AG09309 (cell line): Measurements from ENCODE around the gene G3BP2.
"Not testable (repeated sequence)": the region's sequence is repeated elsewhere in the genome, so short reads cannot be mapped to it uniquely, and the experiment has no call there.

Experiments
- DNase-seq: peaks from one replicate; pipeline ENCODE4 v3.0.0-alpha.2; 2010; ENCODE audit warnings: low read depth
- H3K4me3 ChIP-seq: 2 replicates; pipeline ENCODE4 v1.5.1; 2011; ENCODE audit warnings: mild to moderate bottlenecking, low read depth, low read length, moderate library complexity; ENCODE audit not compliant: control insufficient read depth
- TF ChIP-seq, protein P1 (sequence below): IDR thresholded peaks from 2 replicates; pipeline ENCODE4 v1.5.1; 2011; ENCODE audit warnings: mild to moderate bottlenecking, low read depth, low read length, inconsistent platforms; ENCODE audit not compliant: insufficient read depth, control insufficient read depth; ENCODE audit errors: missing control alignments

G3BP2 gene

DNA sequence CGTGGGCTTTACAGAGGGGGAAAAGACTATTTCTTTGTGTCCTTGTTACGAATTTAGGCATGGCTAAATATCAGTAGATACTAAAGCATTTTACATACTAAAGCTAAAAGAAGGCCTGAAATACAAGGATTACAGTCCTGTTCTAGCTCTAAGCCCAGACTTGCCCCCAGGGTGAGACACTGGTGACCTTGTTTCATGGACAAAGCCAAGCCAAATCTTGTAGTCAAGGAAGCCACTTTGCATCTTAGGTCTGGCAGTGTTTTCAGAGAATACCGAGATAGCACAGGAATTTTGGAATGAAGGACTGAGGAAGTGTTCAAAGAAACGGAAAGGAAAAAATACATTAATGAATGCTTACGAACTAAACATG is 733 bp upstream of the G3BP2 start:
- TF ChIP-seq, protein P1, sequence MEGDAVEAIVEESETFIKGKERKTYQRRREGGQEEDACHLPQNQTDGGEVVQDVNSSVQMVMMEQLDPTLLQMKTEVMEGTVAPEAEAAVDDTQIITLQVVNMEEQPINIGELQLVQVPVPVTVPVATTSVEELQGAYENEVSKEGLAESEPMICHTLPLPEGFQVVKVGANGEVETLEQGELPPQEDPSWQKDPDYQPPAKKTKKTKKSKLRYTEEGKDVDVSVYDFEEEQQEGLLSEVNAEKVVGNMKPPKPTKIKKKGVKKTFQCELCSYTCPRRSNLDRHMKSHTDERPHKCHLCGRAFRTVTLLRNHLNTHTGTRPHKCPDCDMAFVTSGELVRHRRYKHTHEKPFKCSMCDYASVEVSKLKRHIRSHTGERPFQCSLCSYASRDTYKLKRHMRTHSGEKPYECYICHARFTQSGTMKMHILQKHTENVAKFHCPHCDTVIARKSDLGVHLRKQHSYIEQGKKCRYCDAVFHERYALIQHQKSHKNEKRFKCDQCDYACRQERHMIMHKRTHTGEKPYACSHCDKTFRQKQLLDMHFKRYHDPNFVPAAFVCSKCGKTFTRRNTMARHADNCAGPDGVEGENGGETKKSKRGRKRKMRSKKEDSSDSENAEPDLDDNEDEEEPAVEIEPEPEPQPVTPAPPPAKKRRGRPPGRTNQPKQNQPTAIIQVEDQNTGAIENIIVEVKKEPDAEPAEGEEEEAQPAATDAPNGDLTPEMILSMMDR: no peak
- peak overlapping the region; percentile 86 for H3K4me3 ChIP-seq
- no peak for DNase-seq

- TF ChIP-seq, protein P1: no peak
- DNase-seq: no peak
- peak overlapping the region; percentile 86 for H3K4me3 ChIP-seq
Observed at GRCh38 chr4:75672461-75673026, 667 bp downstream of the G3BP2 start.

- peak overlapping the region; percentile 86 for H3K4me3 ChIP-seq
- no peak for DNase-seq
- TF ChIP-seq, protein P1: no peak
Observed at GRCh38 chr4:75671802-75672421, 1.3 kb downstream of the G3BP2 start.

DNA sequence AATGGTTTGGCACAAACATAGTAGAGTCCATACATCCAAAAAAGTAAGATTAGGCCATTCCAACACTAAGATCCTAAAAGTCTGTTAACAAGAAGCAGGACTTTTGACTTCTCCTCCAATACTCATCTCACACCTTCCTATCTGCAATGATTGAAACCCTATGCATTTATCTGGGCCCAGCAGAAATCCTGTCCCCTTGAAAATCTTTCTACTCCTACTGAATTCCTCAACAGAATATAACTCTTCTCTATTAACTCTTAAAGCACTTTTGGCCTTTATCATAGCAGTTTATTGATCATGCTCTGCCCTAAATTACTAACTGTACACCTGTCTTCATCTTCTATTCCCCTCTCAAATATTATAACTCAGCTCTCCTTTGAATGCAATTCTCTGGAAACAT is 4.6 kb downstream of the G3BP2 start:
- no peak overlapping the region for H3K4me3 ChIP-seq
- TF ChIP-seq, protein P1: no peak
- no peak for DNase-seq

DNA sequence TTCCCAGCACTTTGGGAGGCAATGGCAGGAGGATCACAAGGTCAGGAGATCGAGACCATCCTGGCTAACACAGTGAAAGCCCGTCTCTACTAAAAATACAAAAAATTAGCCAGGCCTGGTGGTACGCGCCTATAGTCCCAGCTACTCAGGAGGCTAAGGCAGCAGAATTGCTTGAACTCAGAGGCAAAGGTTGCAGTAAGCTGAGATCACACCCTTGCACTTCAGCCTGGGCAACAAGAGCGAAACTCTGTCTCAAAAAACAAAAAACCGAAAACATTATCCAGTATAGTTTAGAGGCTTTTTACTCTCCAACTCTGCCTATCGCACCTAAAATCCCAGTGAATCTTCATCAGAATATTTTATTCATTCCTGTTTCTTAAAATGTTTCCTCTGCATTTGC is 5.6 kb downstream of the G3BP2 start:
- not testable (repeated sequence) for DNase-seq, H3K4me3 ChIP-seq

DNA sequence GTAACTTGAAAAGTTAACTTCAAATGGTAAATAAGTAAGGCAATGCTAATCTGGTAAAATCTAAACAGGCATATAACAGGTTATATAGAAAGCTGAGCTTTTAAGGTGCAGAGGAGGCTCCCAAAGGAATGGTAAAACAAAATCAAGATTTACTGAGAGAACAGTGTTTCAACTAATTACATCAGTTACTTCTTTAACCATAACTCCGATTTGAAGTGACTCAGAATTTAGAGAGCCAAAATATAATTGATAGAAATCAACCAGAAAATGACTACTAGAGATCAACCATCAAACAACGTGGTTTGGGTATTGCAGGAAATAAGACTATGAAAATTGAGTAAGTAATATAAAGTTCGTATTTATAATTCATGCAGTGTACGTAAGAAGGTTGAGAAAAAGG is 6.9 kb downstream of the G3BP2 start:
- no peak overlapping the region for H3K4me3 ChIP-seq
- DNase-seq: no peak
- TF ChIP-seq, protein P1: no peak

DNA sequence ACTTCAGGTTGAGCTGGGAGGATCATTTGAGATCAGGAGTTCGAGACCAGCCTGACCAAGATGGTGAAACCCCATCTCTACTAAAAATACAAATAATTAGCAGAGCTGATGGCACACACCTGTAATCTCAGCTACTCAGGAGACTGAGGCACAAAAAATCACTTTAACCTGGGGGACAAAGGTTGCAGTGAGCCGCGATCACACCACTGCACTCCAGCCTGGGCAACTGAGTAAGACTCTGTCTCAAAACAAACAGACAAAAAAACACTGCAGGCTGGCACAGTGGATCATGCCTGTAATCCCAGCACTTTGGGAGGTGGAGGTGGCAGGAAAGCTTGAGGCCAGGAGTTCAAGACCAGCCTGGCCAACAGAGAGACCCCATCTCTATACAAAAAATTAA is 8.6 kb downstream of the G3BP2 start:
- H3K4me3 ChIP-seq, DNase-seq: not testable (repeated sequence)

DNA sequence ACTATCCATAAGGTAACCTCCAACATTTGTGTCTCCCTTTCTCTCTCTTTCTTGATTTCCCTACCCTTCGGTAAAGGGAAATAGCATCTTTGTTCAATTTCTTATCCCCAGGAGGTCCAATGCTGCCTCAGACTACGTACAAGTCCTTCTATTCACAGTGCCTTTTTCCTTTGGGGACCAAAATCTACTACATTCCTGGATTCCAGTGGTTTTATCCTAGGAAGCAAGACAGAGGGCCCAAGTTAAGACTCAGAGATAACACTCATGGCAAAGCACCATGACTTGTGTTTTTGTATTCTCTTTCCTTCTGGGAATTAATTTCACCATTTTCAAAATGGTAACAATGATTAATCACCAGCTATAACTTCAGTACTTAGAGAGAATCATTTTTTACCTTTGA is 10.6 kb downstream of the G3BP2 start:
- no peak for DNase-seq
- TF ChIP-seq, protein P1: no peak
- no peak overlapping the region for H3K4me3 ChIP-seq
